HepG2 (cell line): Measurements from ENCODE around the gene TOX4. TPM values are rescaled to one million over a fixed set of nuclear protein-coding genes. Genes with fewer than 3 reads are reported as not detected.
A peak's percentile ranks its signal among the peaks of the same experiment; 100 is the strongest.

Experiments used
- ARID2 ChIP-seq: sonication (generic); formaldehyde crosslinking; IDR thresholded peaks from 2 replicates; pipeline ENCODE4 v1.8.1; 2022; ENCODE audit warnings: mild to moderate bottlenecking, missing genetic modification reagents, borderline replicate concordance
- ATF1 ChIP-seq: IDR thresholded peaks from 2 replicates; pipeline ENCODE4 v1.6.1; 2016; ENCODE audit warnings: mild to moderate bottlenecking, control low read depth
- ATF7-NPFF ChIP-seq: sonication (generic); formaldehyde crosslinking; IDR thresholded peaks from 2 replicates; pipeline ENCODE4 v1.8.1; 2023; ENCODE audit warnings: mild to moderate bottlenecking, low read depth, missing genetic modification reagents, moderate library complexity
- ISL2 ChIP-seq: sonication (generic); formaldehyde crosslinking; IDR thresholded peaks from 2 replicates; pipeline ENCODE4 v1.5.0; 2020; ENCODE audit warnings: missing genetic modification reagents
- MBD4 ChIP-seq: IDR thresholded peaks from 2 replicates; pipeline ENCODE4 v1.6.1; 2012; ENCODE audit warnings: low read length, inconsistent platforms, borderline replicate concordance
- NR2C2 ChIP-seq: sonication (generic); formaldehyde crosslinking; IDR thresholded peaks from 2 replicates; pipeline ENCODE4 v1.4.0; 2020; ENCODE audit warnings: missing genetic modification reagents, mild to moderate bottlenecking, moderate library complexity, borderline replicate concordance
- PHF8 ChIP-seq: sonication (generic); formaldehyde crosslinking; IDR thresholded peaks from 2 replicates; pipeline ENCODE4 v1.5.0; 2020; ENCODE audit warnings: missing genetic modification reagents
- SCMH1 ChIP-seq: sonication (generic); formaldehyde crosslinking; IDR thresholded peaks from 2 replicates; pipeline ENCODE4 v1.9.0; 2021; ENCODE audit warnings: missing genetic modification reagents, mild to moderate bottlenecking, borderline replicate concordance
- SPEN ChIP-seq: sonication (generic); formaldehyde crosslinking; IDR thresholded peaks from 2 replicates; pipeline ENCODE4 v1.5.1; 2020; ENCODE audit warnings: low read depth, mild to moderate bottlenecking, missing genetic modification reagents
- XBP1 ChIP-seq: sonication (generic); formaldehyde crosslinking; IDR thresholded peaks from 2 replicates; pipeline ENCODE4 v1.5.0; 2020; ENCODE audit warnings: missing genetic modification reagents
- ZC3H13 ChIP-seq: sonication (generic); formaldehyde crosslinking; IDR thresholded peaks from 2 replicates; pipeline ENCODE4 v1.8.1; 2023; ENCODE audit warnings: mild to moderate bottlenecking, missing genetic modification reagents, moderate library complexity
- ZFP41 ChIP-seq: sonication (generic); formaldehyde crosslinking; IDR thresholded peaks from 2 replicates; pipeline ENCODE4 v1.4.0; 2020; ENCODE audit warnings: mild to moderate bottlenecking, missing genetic modification reagents, borderline replicate concordance
- ZFP82 ChIP-seq: sonication (generic); formaldehyde crosslinking; IDR thresholded peaks from 2 replicates; pipeline ENCODE4 v1.5.1; 2020; ENCODE audit warnings: mild to moderate bottlenecking, missing genetic modification reagents, borderline replicate concordance
- ZNF138 ChIP-seq: sonication (generic); formaldehyde crosslinking; IDR thresholded peaks from 2 replicates; pipeline ENCODE4 v1.5.0; 2020; ENCODE audit warnings: mild to moderate bottlenecking, low read depth, missing genetic modification reagents
- ZNF317 ChIP-seq: sonication (generic); formaldehyde crosslinking; IDR thresholded peaks from 2 replicates; pipeline ENCODE4 v1.5.0; 2020; ENCODE audit warnings: mild to moderate bottlenecking, missing genetic modification reagents
- ZNF33B ChIP-seq: sonication (generic); formaldehyde crosslinking; IDR thresholded peaks from 2 replicates; pipeline ENCODE4 v1.5.1; 2020; ENCODE audit warnings: mild to moderate bottlenecking, missing genetic modification reagents
- ZNF383 ChIP-seq: sonication (generic); formaldehyde crosslinking; IDR thresholded peaks from 2 replicates; pipeline ENCODE4 v1.4.0; 2020; ENCODE audit warnings: missing genetic modification reagents, mild to moderate bottlenecking, borderline replicate concordance
- ZNF589 ChIP-seq: sonication (generic); formaldehyde crosslinking; conservative IDR thresholded peaks from 2 replicates; pipeline ENCODE4 v1.8.0; 2022; ENCODE audit warnings: mild to moderate bottlenecking, moderate library complexity, missing genetic modification reagents
- ZNF598 ChIP-seq: sonication (generic); formaldehyde crosslinking; IDR thresholded peaks from 2 replicates; pipeline ENCODE4 v1.5.1; 2020; ENCODE audit warnings: mild to moderate bottlenecking, missing genetic modification reagents, borderline replicate concordance
- ZNF891 ChIP-seq: sonication (generic); formaldehyde crosslinking; IDR thresholded peaks from 2 replicates; pipeline ENCODE4 v1.5.0; 2020; ENCODE audit warnings: mild to moderate bottlenecking, missing genetic modification reagents
- polyA plus RNA-seq, 8 experiments: library from polyadenylated mRNA; depleted of rRNA in 3 of 8; stranded (reverse) in 7 of 8; unstranded in 1 of 8; fragments of >200 nt; fragmentation: Illumina TruSeq in 4 of 8; extraction: Trizol in 4 of 8; gene quantifications; 2 replicates each; pipeline versions ENCODE4 v1.2.1 to v1.2.3, GENCODE V29; 2011 to 2016; ENCODE audit warnings: low read depth in 4 of 8, missing spikeins in 1 of 8, mixed read lengths in 1 of 8; ENCODE audit not compliant: insufficient read depth in 1 of 8
- total RNA-seq, 5 experiments: library from RNA; depleted of rRNA; stranded (reverse); fragments of >200 nt; fragmentation: Illumina TruSeq; extraction: Trizol; gene quantifications; 2 replicates each; pipeline ENCODE4 v1.2.3, GENCODE V29; 2016; ENCODE audit warnings: low read depth in 1 of 5
- TF ChIP-seq, protein P1 (sequence below): IDR thresholded peaks from 2 replicates; pipeline ENCODE4 v1.6.1; 2016; ENCODE audit warnings: missing genetic modification reagents, missing compliant biosample characterization
- TF ChIP-seq, protein P2 (sequence below): sonication (generic); formaldehyde crosslinking; IDR thresholded peaks from 2 replicates; pipeline ENCODE4 v1.4.0; 2020; ENCODE audit warnings: missing genetic modification reagents
- TF ChIP-seq, protein P3 (sequence below): sonication (generic); formaldehyde crosslinking; IDR thresholded peaks from 2 replicates; pipeline ENCODE4 v1.4.0; 2020; ENCODE audit warnings: low read depth, missing genetic modification reagents
- TF ChIP-seq, protein P4 (sequence below): sonication (generic); formaldehyde crosslinking; conservative IDR thresholded peaks from 2 replicates; pipeline ENCODE4 v1.8.1; 2023; ENCODE audit warnings: missing genetic modification reagents

Gene TOX4
- total and polyA plus RNA-seq, 2 of the 13 experiments (the other 11 are each of a cell fraction or from before 2014, with no cell fraction given) = 71.8 to 163 TPM

DNA sequence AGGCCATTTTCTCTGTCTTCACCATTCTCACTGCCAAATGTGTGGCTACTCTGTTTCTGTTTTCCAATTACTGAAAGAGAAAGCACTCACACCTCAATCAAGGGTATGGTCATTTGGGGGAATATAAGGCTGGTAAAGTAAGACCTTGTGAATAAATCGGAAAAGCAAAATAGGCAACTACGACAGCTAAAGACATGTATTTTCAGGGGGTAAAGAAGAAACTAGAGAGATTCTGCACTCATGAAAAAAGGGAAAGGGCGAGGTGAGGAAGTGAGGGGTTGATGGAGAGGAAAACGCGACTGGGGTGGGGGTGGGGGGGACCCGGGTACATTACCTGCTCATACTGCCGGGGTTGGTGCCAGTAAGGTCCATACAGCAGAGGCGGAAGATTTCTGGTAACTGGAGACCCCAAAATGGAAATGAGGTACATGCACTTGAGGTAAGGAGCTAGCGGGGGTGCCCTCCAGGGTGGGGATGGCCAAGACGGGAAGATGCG lies 40.4 kb upstream of the TOX4 start (continued):
- TF ChIP-seq ZNF598 (no peak), ISL2 (CRISPR knock-in tag) (no peak), ZNF383 (CRISPR knock-in tag) (no peak), ZNF138 (no peak), SCMH1 (CRISPR knock-in tag) (no peak), ATF7-NPFF (no peak), ZNF589 (CRISPR knock-in tag) (0 out of 2 replicates have a peak, but pooled peaks have one; percentile 10), ZNF317 (no peak), PHF8 (CRISPR knock-in tag) (no peak), ZFP82 (CRISPR knock-in tag) (no peak), ZFP41 (CRISPR knock-in tag) (no peak), NR2C2 (CRISPR knock-in tag) (no peak), ZNF33B (CRISPR knock-in tag) (no peak), MBD4 (no peak), SPEN (CRISPR knock-in tag) (no peak), ARID2 (0 out of 2 replicates have a peak, but pooled peaks have one; percentile 83), ZNF891 (CRISPR knock-in tag) (no peak), ZC3H13 (CRISPR knock-in tag) (0 out of 2 replicates have a peak, but pooled peaks have one; percentile 3), XBP1 (CRISPR knock-in tag) (no peak), ATF1 (CRISPR knock-in tag) (no peak)
- TF ChIP-seq, protein P1, sequence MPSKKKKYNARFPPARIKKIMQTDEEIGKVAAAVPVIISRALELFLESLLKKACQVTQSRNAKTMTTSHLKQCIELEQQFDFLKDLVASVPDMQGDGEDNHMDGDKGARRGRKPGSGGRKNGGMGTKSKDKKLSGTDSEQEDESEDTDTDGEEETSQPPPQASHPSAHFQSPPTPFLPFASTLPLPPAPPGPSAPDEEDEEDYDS (CRISPR knock-in tag) = no peak
- TF ChIP-seq, protein P2, sequence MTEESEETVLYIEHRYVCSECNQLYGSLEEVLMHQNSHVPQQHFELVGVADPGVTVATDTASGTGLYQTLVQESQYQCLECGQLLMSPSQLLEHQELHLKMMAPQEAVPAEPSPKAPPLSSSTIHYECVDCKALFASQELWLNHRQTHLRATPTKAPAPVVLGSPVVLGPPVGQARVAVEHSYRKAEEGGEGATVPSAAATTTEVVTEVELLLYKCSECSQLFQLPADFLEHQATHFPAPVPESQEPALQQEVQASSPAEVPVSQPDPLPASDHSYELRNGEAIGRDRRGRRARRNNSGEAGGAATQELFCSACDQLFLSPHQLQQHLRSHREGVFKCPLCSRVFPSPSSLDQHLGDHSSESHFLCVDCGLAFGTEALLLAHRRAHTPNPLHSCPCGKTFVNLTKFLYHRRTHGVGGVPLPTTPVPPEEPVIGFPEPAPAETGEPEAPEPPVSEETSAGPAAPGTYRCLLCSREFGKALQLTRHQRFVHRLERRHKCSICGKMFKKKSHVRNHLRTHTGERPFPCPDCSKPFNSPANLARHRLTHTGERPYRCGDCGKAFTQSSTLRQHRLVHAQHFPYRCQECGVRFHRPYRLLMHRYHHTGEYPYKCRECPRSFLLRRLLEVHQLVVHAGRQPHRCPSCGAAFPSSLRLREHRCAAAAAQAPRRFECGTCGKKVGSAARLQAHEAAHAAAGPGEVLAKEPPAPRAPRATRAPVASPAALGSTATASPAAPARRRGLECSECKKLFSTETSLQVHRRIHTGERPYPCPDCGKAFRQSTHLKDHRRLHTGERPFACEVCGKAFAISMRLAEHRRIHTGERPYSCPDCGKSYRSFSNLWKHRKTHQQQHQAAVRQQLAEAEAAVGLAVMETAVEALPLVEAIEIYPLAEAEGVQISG (CRISPR knock-in tag) = no peak
- TF ChIP-seq, protein P3, sequence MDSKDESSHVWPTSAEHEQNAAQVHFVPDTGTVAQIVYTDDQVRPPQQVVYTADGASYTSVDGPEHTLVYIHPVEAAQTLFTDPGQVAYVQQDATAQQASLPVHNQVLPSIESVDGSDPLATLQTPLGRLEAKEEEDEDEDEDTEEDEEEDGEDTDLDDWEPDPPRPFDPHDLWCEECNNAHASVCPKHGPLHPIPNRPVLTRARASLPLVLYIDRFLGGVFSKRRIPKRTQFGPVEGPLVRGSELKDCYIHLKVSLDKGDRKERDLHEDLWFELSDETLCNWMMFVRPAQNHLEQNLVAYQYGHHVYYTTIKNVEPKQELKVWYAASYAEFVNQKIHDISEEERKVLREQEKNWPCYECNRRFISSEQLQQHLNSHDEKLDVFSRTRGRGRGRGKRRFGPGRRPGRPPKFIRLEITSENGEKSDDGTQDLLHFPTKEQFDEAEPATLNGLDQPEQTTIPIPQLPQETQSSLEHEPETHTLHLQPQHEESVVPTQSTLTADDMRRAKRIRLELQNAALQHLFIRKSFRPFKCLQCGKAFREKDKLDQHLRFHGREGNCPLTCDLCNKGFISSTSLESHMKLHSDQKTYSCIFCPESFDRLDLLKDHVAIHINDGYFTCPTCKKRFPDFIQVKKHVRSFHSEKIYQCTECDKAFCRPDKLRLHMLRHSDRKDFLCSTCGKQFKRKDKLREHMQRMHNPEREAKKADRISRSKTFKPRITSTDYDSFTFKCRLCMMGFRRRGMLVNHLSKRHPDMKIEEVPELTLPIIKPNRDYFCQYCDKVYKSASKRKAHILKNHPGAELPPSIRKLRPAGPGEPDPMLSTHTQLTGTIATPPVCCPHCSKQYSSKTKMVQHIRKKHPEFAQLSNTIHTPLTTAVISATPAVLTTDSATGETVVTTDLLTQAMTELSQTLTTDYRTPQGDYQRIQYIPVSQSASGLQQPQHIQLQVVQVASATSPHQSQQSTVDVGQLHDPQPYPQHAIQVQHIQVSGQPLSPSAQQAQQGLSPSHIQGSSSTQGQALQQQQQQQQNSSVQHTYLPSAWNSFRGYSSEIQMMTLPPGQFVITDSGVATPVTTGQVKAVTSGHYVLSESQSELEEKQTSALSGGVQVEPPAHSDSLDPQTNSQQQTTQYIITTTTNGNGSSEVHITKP = no peak
- TF ChIP-seq, protein P4, sequence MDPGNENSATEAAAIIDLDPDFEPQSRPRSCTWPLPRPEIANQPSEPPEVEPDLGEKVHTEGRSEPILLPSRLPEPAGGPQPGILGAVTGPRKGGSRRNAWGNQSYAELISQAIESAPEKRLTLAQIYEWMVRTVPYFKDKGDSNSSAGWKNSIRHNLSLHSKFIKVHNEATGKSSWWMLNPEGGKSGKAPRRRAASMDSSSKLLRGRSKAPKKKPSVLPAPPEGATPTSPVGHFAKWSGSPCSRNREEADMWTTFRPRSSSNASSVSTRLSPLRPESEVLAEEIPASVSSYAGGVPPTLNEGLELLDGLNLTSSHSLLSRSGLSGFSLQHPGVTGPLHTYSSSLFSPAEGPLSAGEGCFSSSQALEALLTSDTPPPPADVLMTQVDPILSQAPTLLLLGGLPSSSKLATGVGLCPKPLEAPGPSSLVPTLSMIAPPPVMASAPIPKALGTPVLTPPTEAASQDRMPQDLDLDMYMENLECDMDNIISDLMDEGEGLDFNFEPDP (CRISPR knock-in tag) = no peak
